Stimulated activated CD8-positive, alpha-beta memory T cell treated with anti-CD3 and anti-CD28 coated beads, Interleukin-15, amount 100 ng/mL, for 4 hours (primary cell): ENCODE measurements around the gene ATG3.
"Not testable (repeated sequence)": the region's sequence is repeated elsewhere in the genome, so short reads cannot be mapped to it uniquely, and the experiment has no call there.

Experiments used
- DNase-seq, 2 donors: peaks; one replicate each; pipeline ENCODE4 v3.0.0-alpha.2; 2020; ENCODE audit warnings: low read depth in 2 of 2

ATG3 gene

DNA sequence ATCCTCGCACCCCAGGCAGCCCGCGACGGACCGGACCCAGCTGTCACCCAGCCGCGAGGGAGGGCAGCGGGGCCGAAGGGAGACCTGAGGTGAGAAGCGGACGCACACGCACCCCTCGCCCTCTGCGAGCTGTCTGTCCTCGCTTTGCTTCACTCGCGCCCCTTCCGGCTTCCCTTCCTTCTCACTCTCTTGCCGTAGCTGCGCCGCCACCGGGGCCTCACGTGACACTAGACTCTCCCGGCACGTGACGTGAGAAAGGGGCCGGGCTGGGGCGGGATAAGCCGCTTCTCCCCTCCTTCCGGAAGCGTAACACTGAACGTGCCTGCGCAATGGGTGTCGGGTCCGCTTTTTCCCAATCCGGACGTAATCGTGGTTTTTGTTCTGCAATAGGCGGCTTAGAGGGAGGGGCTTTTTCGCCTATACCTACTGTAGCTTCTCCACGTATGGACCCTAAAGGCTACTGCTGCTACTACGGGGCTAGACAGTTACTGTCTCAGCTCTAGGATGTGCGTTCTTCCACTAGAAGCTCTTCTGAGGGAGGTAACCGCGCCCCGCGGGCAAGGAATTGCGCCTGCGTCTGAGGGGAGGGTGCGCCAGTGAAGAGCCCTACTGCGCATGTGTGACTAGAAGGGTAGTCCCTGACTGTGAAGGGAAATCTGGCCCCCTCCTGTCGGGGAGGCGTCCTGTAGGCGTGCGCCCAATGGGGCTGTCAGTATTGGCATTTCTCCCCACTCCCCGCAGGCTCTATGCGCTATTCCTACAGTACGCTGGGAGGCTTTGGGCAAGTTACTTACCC is at the start of gene ATG3, which contains the start of gene SLC35A5:
TSS of gene ATG3 (minus strand) at position 229 of the 796 bp plus-strand sequence. CDS start 434 bp downstream, outside the sequence.
TSS of gene SLC35A5 (plus strand) at position 312 of the 796 bp plus-strand sequence. CDS start 1,359 bp downstream, outside the sequence.
- DNase-seq = peak; percentile 97 to 98

DNA sequence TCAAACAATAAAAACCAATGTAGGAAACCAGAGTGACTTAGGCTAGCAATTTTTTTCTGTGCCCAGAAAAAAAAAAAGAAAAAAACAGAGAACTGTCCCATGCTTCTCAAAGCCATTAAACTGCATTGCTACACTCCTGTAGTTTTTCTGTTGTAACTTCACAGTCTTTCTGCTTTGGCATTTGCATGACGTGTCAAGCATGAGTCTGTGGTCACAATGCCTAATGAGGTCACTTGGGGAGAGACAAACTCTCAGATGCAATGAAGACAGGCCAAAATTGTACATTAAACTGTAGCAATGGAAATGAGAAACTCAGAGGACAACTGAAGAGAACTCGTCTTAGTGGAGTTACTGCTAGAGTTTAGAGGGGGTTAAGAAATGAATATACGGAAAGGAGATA is 48.4 kb upstream of the ATG3 start:
- DNase-seq = no peak

DNA sequence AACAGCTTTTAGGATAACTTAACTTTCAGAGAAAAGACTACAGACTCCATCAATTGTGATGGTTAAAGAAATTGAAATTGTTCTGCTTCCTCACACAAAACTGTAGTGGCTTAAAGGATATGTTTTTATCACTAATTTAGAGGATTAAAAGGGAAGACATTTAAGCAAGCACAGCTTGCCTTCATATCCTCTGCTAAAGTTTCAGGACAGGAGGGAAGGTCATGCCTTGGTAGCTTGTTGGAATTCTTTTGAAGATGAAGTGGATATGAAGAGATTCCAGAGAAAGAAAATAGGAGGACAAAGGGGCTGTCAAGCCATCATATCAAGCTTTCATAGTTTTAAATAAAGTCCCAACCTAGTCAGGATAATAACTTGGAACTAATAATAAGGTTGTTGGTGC is 46.1 kb upstream of the ATG3 start:
- DNase-seq = no peak

DNA sequence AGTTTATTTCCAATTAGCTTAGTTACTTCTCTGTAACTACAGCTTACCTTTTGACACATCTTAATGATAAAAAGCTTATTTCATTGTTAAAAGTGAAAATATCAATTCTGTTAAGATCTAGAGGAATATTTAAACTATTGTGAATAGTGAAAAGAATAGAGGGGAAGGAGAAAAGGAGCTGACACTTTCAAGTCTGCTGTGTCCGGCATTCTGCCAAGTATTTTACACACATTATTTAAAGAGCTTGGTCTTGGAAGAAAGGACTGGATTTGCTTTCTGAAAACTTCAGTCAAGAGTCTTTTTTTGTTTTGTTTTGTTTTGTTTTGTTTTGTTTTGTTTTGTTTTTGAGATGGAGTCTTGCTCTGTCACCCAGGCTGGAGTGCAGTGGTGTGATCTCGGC is 44.3 kb upstream of the ATG3 start:
- no peak for DNase-seq

DNA sequence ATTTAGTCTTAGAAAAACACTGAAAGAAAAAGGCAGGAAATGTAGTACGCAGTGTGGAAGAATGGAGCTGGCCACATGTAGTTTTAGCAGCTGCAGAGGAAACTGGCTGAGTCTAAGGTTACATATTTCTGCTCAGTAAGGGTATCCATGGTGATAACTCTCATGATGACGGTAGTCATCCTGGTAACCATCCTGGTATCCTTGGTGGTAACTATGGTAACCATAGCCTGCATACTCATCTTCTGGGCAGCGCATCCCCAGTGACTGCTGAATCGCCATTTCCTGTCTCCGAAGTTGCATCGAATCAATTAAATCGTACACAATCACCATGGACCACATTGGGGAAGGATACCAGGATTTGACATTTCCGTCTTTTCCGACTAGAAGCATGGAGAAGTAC is 43.5 kb upstream of the ATG3 start:
- DNase-seq = no peak

DNA sequence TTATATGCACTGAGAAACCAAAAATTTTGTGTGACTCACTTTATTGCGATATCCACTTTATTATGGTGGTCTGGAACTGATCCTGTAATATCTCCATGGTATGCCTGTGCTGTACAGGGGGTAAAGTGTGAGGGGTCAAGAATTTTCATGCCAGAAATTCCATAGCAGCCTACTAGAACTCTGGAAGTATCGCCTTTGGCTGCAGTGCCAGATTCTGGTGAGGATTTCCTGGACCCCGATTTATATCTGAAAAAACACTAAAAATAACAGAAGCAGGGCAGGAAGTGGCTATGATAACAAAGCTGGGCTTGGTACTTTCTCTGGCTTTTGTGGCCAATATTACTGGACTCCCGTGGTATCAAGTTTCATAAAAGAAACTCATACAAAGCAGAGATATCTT is 42.8 kb upstream of the ATG3 start:
- DNase-seq = no peak

DNA sequence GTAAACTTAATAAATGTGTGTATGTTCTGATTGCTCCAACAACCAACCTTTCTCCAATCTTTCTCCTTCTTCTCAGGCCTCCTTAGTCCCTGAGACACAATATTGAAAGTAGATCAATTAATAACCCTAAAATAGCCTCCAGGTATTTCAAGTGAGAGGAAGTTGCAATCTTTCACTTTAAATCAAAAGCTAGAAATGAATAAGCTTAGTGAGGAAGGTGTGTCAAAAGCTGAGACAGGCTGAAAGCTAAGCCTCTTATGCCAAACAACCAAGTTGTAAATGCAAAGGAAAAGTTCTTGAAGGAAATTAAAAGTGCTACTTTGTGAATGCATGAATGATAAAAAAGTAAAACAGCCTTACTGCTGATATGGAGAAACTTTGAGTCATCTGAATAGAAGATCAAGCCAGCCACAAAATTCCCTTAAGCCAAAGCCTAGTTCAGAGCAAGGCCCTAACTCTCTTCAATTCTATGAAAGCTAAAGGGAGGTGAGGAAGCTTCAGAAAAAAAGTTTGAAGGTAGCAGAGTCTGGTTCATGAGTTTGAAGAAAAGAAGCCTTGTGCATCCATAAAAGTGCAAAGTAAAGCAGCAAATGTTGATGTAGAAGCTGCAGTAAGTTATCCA is 40.6 kb upstream of the ATG3 start:
- DNase-seq = no peak

DNA sequence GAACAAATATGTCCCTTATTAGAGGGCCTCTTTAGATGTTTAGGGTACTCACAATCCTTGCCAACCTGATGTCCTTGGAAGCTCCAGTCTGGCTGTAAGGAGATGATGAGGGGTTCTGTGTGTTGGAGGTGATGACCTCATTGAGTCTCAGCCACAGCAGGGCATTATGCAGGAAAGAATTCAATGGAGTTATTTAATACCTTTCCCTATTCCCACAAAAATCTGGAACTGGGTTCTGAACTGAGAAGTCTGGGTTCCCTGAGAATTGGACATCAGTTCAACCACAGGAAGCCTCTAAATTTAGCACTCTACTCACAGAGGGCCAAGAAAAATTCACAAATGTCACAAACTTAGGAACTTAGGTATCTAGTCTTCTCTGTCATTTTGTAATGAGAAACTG is 37.0 kb upstream of the ATG3 start:
- no peak for DNase-seq

DNA sequence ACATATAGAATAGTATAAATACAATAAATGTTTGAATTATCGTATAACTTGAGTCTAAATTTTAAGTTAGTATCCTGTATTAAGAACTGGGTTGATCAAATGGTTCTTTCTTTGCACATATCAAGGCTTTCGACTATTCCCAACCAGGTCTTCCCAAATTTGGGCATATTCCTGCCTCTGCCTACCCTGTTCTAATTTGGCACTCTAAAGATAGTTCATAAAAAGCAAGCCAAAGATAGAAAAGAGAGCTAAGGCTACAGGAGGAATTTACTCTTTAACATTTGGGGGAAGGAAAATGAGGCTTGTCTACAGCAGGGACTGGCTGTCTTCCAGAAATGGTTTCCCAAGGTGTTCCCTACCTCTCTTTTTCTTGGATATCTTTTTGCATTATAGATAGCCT is 36.2 kb upstream of the ATG3 start:
- no peak for DNase-seq

DNA sequence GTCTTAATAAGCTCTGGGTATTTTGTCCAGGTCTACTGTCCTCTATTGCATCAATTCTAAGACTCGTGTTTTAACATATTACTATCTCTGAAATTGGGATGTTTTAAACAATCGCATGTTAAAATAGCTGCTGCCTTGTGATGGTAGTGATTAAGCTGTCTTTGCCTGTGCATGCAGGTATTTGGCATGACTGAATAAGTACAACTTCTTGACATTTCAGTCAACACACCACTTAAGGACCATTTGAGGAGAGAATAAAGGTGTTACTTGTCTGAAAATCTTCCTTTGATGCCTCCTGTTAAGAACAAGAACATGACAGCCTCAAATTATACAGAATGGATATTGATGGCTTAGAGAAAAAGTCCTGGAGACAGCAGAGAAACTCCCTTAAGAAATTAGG is 33.1 kb upstream of the ATG3 start:
- DNase-seq = no peak

DNA sequence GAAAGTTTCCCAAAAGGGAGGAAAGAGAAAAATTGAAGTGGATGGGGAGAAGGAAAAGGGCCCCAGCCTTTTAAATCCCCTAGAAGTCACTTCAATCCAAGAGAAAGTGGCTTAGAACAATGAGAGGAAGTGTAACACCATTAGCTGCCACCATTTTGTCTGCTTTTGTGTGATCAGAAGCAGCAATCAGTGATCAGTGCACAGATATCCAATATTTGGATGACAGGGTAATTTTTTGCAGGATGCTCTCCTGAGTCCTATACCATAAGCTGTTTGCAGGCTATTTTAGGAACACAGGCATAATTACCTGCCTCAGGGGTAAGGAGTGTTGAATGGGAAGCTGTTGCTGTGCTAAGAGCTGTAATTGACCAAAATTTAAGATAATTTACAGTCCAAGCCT is 31.5 kb upstream of the ATG3 start:
- DNase-seq = no peak

DNA sequence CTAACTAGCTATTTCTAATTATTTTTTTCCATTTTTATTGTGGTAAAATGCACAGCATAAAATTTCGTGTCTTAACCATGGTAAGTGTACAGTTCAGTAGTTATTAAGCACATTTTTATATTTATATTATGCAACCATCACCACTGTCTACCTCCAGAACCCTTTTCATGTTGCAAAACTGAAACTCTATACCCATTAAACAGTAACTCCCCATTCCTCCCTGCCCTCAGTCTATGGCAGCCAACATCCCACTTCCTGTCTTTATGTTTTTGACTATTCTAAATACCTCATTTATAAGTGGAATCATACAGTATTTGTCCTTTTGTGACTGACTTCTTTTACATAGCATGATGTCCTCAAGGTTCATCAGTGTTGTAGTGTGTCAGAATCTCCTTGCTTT is 25.6 kb upstream of the ATG3 start:
- DNase-seq = no peak

DNA sequence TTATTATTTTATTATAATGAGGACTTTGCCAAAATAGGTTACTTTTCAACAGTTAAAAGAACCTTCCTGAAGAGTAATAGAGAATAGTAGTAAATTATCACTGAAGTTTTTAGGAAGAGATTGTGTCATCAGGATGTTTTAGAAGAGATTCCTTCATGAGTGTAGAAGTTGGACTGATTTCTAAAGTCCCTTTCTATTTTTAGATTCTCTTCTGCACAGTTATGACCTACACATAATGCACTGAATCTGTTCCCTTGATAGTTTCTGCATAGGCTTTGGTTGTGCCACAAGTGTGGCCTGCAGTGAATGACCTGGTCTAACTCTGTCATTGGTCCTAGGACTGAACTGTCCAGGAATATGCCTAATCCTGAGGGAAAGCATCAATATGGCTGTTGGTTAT is 24.0 kb upstream of the ATG3 start:
- DNase-seq = no peak

DNA sequence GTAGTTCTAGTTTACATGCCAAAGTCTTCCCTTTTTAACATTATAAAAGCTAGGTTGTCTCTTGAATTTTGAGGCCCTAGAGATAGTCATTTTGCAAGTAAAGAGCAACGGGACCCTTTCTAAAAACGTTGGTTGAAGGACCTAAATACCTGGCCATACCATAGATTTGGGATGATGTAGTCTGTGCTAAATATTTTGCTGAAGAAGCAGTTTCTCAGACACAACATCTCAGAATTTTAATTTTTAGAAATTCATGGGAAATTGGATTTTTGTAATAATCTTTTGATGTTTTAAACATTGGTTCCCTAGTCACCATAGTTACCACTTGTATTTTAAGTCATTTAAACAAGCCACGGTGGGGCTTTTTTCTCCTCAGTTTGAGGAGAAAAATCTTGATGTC is 21.3 kb upstream of the ATG3 start:
- DNase-seq = no peak

DNA sequence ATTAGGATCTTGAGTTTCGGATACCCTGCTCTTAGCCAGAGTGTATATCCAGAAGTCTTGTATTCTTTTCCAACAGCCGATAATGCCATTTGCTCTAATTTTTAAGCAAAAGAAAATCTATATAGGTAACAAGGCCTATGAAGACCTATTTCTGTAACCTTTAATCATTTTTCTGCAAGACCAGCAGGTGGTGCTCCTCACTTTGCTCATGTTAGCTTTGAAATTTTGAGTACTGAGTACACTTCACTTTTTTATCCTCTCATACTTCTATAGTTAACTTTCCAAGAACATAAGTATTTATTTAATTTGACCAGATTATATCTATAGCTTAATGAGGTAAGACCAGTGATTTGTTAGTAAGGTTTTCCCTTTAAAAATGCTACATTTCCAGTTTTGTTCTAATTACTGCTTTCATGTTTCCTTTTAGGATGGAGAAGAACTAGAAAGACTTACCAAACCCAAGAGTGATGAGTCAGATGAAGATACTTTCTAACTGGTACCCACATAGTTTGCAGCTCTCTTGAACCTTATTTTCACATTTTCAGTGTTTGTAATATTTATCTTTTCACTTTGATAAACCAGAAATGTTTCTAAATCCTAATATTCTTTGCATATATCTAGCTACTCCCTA is 20.6 kb upstream of the ATG3 start:
- DNase-seq = no peak

DNA sequence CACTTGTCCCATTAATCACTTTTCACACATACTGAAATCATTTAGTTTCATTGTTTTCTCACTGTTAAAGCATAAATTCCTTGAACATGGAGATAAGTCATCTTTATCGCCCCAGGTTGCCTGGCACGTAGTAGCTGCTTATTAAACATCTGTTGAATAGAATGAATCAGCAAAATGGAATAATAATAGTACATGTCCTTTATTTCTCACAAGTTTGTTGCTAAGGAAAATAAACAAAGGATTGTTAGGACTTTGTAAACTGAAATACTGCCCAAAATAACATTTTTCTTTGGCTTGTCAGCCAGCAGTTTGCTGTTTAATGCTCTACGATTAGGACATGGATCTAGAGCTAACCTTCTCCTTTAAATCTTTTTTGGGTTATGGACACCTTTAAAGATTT is 17.9 kb upstream of the ATG3 start:
- DNase-seq = no peak

DNA sequence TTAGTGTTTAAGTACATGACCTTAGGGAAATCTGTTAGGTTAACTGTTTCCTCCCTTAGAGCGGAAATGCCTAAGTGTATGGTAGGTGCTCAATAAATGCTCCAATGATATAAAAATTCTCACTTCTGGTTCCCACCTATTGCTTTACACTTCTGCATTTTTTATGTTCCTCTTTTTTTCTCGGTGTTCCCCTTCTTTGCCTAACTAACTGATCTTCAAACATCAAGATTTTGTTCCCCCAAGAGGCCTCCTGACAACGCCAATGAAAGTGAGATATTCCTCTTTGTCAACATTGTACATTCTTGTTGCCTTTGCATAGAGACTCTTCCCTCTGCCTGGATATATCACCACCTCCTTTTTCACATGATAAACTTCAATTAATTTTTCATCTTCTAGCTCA is 17.5 kb upstream of the ATG3 start:
- DNase-seq = no peak

DNA sequence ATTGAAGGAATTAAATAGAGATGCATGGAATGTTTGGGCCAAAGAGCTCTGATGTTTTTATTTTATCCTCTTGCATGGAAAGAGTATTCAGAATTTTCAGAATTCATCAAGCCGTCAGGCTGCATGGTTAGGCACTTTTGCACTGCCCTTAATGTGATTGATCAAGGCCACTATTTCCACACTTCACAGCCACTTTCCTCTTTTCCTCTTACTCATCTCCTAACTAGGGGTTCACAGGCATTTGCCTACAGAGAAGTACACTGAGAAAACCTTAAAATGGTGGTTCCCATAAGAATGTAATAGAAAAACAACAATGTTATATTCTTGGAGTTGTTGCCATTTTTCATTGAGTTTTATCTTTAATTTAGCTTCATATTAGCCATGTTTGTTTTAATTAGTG is 10.9 kb upstream of the ATG3 start:
- DNase-seq = no peak

DNA sequence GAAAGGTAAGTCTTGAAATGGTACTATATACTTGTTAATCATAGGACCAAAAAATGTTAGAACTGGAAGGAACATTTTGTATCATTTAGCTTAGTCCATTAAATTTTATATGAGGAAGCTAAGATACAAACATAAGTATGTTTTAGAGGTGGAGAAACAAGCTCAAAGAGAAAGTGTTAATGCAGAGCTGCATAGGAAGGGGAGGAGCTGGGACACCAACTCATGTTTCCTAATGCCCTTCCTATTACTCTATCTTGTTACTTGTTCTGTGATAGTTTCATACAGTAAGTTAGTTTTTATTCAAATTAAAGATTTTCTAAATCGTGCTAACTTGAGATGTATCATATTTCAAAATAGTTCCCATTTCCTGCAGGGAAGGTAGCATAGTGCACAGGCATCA is 7.5 kb upstream of the ATG3 start:
- no peak for DNase-seq

DNA sequence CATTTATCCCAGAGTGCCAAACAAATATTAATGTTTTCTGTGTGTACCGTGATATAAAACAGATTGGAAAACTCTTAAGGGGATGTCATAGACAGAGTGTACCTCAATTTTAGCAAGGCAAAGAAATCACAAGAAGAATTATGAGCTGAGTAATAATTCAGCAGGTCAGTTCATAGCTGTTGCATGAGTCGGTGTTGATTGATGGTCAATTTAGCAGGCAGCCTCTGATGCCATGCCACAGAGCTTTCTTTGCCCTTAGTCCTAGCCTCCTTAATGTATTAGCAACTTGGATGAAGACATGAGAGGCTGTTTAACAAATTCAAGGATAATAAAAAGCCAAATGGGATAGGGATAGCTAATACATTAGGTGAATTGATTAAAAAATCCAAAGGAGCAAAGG is 6.9 kb upstream of the ATG3 start:
- DNase-seq = no peak

DNA sequence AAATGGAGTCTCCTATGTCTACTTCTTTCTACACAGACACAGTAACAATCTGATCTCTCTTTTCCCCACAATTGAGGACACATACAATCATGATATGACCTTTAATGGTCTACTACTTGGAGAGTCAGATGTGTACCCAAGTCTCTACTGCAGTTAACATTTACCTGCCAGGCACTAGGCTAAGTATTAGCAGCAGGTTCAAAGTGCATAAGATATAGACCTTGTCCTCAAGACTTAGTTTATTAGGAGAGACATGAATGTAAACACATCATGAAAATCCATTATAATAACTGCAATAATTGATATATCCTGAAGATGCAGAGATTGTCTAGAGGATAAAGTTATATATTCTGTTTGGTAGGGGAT is 3.2 kb upstream of the ATG3 start:
- no peak for DNase-seq

DNA sequence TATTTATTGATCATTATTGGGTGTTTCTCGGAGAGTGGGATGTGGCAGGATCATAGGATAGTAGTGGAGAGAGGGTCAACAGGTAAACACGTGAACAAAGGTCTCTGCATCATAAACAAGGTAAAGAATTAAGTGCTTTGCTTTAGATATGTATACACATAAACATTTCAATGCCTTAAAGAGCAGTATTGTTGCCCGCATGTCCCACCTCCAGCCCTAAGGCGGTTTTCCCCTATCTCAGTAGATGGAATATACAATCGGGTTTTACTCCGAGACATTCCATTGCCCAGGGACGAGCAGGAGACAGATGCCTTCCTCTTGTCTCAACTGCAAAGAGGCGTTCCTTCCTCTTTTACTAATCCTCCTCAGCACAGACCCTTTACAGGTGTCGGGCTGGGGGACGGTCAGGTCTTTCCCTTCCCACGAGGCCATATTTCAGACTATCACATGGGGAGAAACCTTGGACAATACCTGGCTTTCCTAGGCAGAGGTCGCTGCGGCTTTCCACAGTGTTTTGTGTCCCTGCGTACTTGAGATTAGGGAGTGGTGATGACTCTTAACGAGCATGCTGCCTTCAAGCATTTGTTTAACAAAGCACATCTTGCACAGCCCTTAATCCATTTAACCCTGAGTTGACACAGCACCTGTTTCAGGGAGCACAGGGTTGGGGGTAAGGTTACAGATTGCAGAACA is 2.6 kb upstream of the ATG3 start:
- not testable (repeated sequence) for DNase-seq

DNA sequence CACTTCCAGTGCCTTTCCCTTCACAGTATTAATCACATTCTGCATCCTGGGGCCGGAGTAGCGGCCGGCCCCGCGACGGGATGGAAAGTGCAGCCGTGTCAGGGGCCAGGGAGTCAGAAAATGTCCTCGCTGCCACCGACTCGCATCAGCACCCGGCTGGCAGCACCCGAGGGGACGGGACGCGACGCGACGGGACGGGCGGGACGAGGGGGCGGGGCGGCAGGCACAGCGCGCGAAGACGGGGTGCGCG is 353 bp downstream of the ATG3 start:
- DNase-seq = no peak
